GM21390 (cell line): ENCODE measurements around the gene SH2D5.

ENCODE experiments used
- ATAC-seq: cut with Tn5 transposase; IDR thresholded peaks from one replicate; pipeline ENCODE4 v1.9.1; 2021; ENCODE audit not compliant: unreplicated experiment

The SH2D5 gene

GRCh38 chr1:20732588-20733359 lies at the start of gene SH2D5:
SH2D5 (minus strand) TSS chr1:20732703; CDS start chr1:20728044, 4,659 bp downstream.
- ATAC-seq = peak; percentile 51

- ATAC-seq = no peak
Measured at GRCh38 chr1:20775700-20776099, 43.2 kb upstream of the SH2D5 start.

GRCh38 chr1:20771780-20772179 lies 39.3 kb upstream of the SH2D5 start:
- ATAC-seq = no peak

GRCh38 chr1:20770314-20771087 lies 38.0 kb upstream of the SH2D5 start:
- ATAC-seq = no peak

GRCh38 chr1:20767271-20767670 lies 34.8 kb upstream of the SH2D5 start:
- no peak for ATAC-seq

- no peak for ATAC-seq
Measured at GRCh38 chr1:20763417-20763816, 30.9 kb upstream of the SH2D5 start.

GRCh38 chr1:20760322-20760721 lies 27.8 kb upstream of the SH2D5 start:
- ATAC-seq = no peak

GRCh38 chr1:20753589-20753988 lies 21.1 kb upstream of the SH2D5 start:
- no peak for ATAC-seq

- ATAC-seq = no peak
Measured at GRCh38 chr1:20751462-20751990, 19.0 kb upstream of the SH2D5 start.

GRCh38 chr1:20742671-20743070 lies 10.2 kb upstream of the SH2D5 start:
- ATAC-seq = no peak

GRCh38 chr1:20740781-20741180 lies 8.3 kb upstream of the SH2D5 start:
- no peak for ATAC-seq

- no peak for ATAC-seq
Measured at GRCh38 chr1:20739225-20739624, 6.7 kb upstream of the SH2D5 start.

- ATAC-seq = no peak
Measured at GRCh38 chr1:20735581-20736111, 3.1 kb upstream of the SH2D5 start.

- ATAC-seq = no peak
Measured at GRCh38 chr1:20733360-20733975, 965 bp upstream of the SH2D5 start.

GRCh38 chr1:20732071-20732587 lies 374 bp downstream of the SH2D5 start:
- peak; percentile 51 for ATAC-seq

GRCh38 chr1:20731057-20731991 lies 1.2 kb downstream of the SH2D5 start:
- peak; percentile 23 for ATAC-seq

- ATAC-seq = no peak
Measured at GRCh38 chr1:20730690-20731056, 1.8 kb downstream of the SH2D5 start.

GRCh38 chr1:20729990-20730689 lies 2.4 kb downstream of the SH2D5 start:
- ATAC-seq = no peak

- no peak for ATAC-seq
Measured at GRCh38 chr1:20729155-20729931, 3.2 kb downstream of the SH2D5 start.
